Testis (tissue), 3 donors: ENCODE data around the gene PKNOX2. TPM values are rescaled to one million over a fixed set of nuclear protein-coding genes. Genes with fewer than 3 reads are reported as not detected.
"Not testable (repeated sequence)": the region's sequence is repeated elsewhere in the genome, so short reads cannot be mapped to it uniquely, and the experiment has no call there.

Experiments
- DNase-seq: peaks from one replicate; pipeline ENCODE4 v3.0.0-alpha.2; 2019
- H3K27ac ChIP-seq, 2 donors: fragments of 200-600 bp; sonication (generic); one replicate each; pipeline ENCODE4 v1.5.1; 2019
- H3K27me3 ChIP-seq: fragments of 200-600 bp; sonication (generic); one replicate; pipeline ENCODE4 v1.5.1; 2019
- H3K36me3 ChIP-seq: fragments of 200-600 bp; sonication (generic); one replicate; pipeline ENCODE4 v1.5.1; 2017; ENCODE audit warnings: low read depth; ENCODE audit errors: missing control alignments
- H3K4me1 ChIP-seq: fragments of 200-600 bp; sonication (generic); one replicate; pipeline ENCODE4 v1.5.1; 2019
- H3K4me3 ChIP-seq, 2 donors: fragments of 200-600 bp; sonication (generic); one replicate each; pipeline ENCODE4 v1.5.1; 2017 to 2019
- H3K9me3 ChIP-seq: fragments of 200-600 bp; sonication (generic); one replicate; pipeline ENCODE4 v1.5.1; 2017
- CTCF ChIP-seq, 3 experiments: fragments of 450-650 bp in 2 of 3; fragments of 200-600 bp in 1 of 3; sonication (generic) in 1 of 3; IDR thresholded peaks; one replicate each; pipeline ENCODE4 v1.5.1; 2016 to 2019; ENCODE audit warnings: antibody characterized with exemption in 3 of 3, mild to moderate bottlenecking in 2 of 3, moderate library complexity in 1 of 3
- POLR2A ChIP-seq: fragments of 450-650 bp; IDR thresholded peaks from one replicate; pipeline ENCODE4 v1.6.1; 2017; ENCODE audit warnings: antibody characterized with exemption, mild to moderate bottlenecking, moderate library complexity
- WGBS, 2 donors: methylation state at CpG; one replicate each; pipeline ENCODE4 v1.1.5; 2018; 5-methylcytosine and 5-hydroxymethylcytosine counted together
- intact Hi-C: fragments of 100-400 bp; cut with DNase I; formaldehyde crosslinking; loops from one replicate; pipeline ENCODE4 v1.15.1; 2023; ENCODE audit warnings: low total_unique reads
- polyA plus RNA-seq: library from polyadenylated mRNA; stranded (reverse); fragments of 350-450 nt; fragmentation: Illumina TruSeq; extraction: RNeasy Lipid Tissue Mini Kit (QIAGEN cat#74804); gene quantifications from one replicate; pipeline ENCODE4 v1.2.3, GENCODE V29; 2014; ENCODE audit warnings: low read depth, low replicate concordance; ENCODE audit not compliant: insufficient read depth
- total RNA-seq, 2 donors: library from RNA; depleted of rRNA; stranded (reverse); fragments of >200 nt; gene quantifications; one replicate each; pipeline ENCODE4 v1.2.3, GENCODE V29; 2016

The PKNOX2 gene
- total and polyA plus RNA-seq, 3 donors from 2014 or later: 5.5 to 10.4 (median 7.3) TPM

- H3K9me3 ChIP-seq: no peaks in the 10 kb centered on the region
- no peaks in the 10 kb centered on the region for H3K27me3 ChIP-seq
- H3K36me3 ChIP-seq: no peaks in the 10 kb centered on the region
- H3K4me1 ChIP-seq: peaks cover 35% of the 10 kb centered on the region
- H3K27ac ChIP-seq: no peak overlapping the region
- 70 to 78% methylated on average over 4 of the region's 4 CpGs for WGBS, 2 donors
- intact Hi-C loops: no loop called here
- no peak overlapping the region for H3K4me3 ChIP-seq
- no peak for TF ChIP-seq POLR2A
- TF ChIP-seq CTCF (IDR thresholded peaks at IDR 0.05): no peak
- DNase-seq: no peak
Observed at GRCh38 chr11:125218336-125218735, 53.8 kb downstream of the PKNOX2 start.

- no peak for TF ChIP-seq CTCF (IDR thresholded peaks at IDR 0.05)
- TF ChIP-seq POLR2A: no peak
- intact Hi-C loops: no loop called here
Observed at GRCh38 chr11:125221461-125221860, 56.9 kb downstream of the PKNOX2 start.

GRCh38 chr11:125222494-125222893, 57.9 kb downstream of the PKNOX2 start:
- 92 to 94% methylated on average over 4 of the region's 4 CpGs for WGBS, 2 donors
- TF ChIP-seq POLR2A (no peak), CTCF (IDR thresholded peaks at IDR 0.05) (no peak)

More at GRCh38 chr11:125221461-125221860, 56.9 kb downstream of the PKNOX2 start:
- no peak overlapping the region for H3K4me3 ChIP-seq
- no peaks in the 10 kb centered on the region for H3K9me3 ChIP-seq
- no peak overlapping the region for H3K27ac ChIP-seq
- peaks cover 25% of the 10 kb centered on the region for H3K4me1 ChIP-seq
- no peaks in the 10 kb centered on the region for H3K36me3 ChIP-seq
- DNase-seq: no peak
- no peaks in the 10 kb centered on the region for H3K27me3 ChIP-seq
- 86 to 92% methylated on average over 10 of the region's 10 CpGs for WGBS, 2 donors

GRCh38 chr11:125223161-125223560, 58.6 kb downstream of the PKNOX2 start:
- Histone ChIP-seq H3K27ac (peak overlapping the region in 1 of 2 donors; percentile 18), H3K4me1 (peaks cover 21% of the 10 kb centered on the region)
- intact Hi-C loops, H3K9me3 ChIP-seq, DNase-seq, H3K4me3 ChIP-seq, H3K36me3 ChIP-seq, H3K27me3 ChIP-seq: not testable (repeated sequence)
- WGBS, 2 donors: 81 to 91% methylated on average over 6 of the region's 6 CpGs

More at GRCh38 chr11:125222494-125222893, 57.9 kb downstream of the PKNOX2 start:
- Histone ChIP-seq H3K4me3 (no peak overlapping the region), H3K9me3 (no peaks in the 10 kb centered on the region), H3K36me3 (no peaks in the 10 kb centered on the region), H3K27me3 (no peaks in the 10 kb centered on the region), H3K4me1 (peaks cover 21% of the 10 kb centered on the region), H3K27ac (no peak overlapping the region)
- no peak for DNase-seq
- intact Hi-C loops: no loop called here

- H3K27me3 ChIP-seq: no peaks in the 10 kb centered on the region
- H3K36me3 ChIP-seq: no peaks in the 10 kb centered on the region
- TF ChIP-seq CTCF (IDR thresholded peaks at IDR 0.05) (no peak), POLR2A (no peak)
- no peak overlapping the region for H3K4me3 ChIP-seq
- H3K9me3 ChIP-seq: no peaks in the 10 kb centered on the region
- intact Hi-C loops: no loop called here
- peaks cover 21% of the 10 kb centered on the region for H3K4me1 ChIP-seq
- peak overlapping the region in 1 of 2 donors; percentile 18 for H3K27ac ChIP-seq
- WGBS, 2 donors: 50 to 52% methylated on average over 11 of the region's 11 CpGs
- peak; percentile 40 for DNase-seq
Observed at GRCh38 chr11:125223901-125224361, 59.4 kb downstream of the PKNOX2 start.
